K562 (cell line): ENCODE data around the gene ICAM1. TPM values are rescaled to one million over a fixed set of nuclear protein-coding genes. Genes with fewer than 3 reads are reported as not detected.

Experiments
- DNMT1 ChIP-seq: fragments of 450-650 bp; IDR thresholded peaks from 2 replicates; pipeline ENCODE4 v1.6.1; 2016; ENCODE audit warnings: antibody characterized with exemption, mild to moderate bottlenecking
- MEF2A ChIP-seq: IDR thresholded peaks from 2 replicates; pipeline ENCODE4 v1.6.1; 2011; ENCODE audit warnings: low read depth, mild to moderate bottlenecking, low read length, moderate library complexity; ENCODE audit not compliant: control insufficient read depth
- PCBP1 ChIP-seq: fragments of 200-400 bp; formaldehyde crosslinking; IDR thresholded peaks from 2 replicates; pipeline ENCODE4 v1.6.1; 2018; ENCODE audit warnings: mild to moderate bottlenecking, low read depth, low read length; ENCODE audit not compliant: poor library complexity, severe bottlenecking
- PPARD ChIP-seq: fragments of 250-450 bp; sonication (Bioruptor Pico); IDR thresholded peaks from 2 replicates; pipeline ENCODE4 v1.8.0; 2022; ENCODE audit warnings: inconsistent platforms, mild to moderate bottlenecking, moderate library complexity
- SNIP1 ChIP-seq: fragments of 450-650 bp; IDR thresholded peaks from 2 replicates; pipeline ENCODE4 v1.7.1; 2017; ENCODE audit warnings: low read depth, mild to moderate bottlenecking
- STAT6 ChIP-seq: sonication (generic); formaldehyde crosslinking; IDR thresholded peaks from 2 replicates; pipeline ENCODE4 v1.8.1; 2023; ENCODE audit warnings: mild to moderate bottlenecking, missing genetic modification reagents
- TBL1XR1 ChIP-seq, 2 experiments: IDR thresholded peaks; 2 replicates each; pipeline ENCODE4 v1.6.1; 2012; ENCODE audit warnings: improper control_type of control experiment in 2 of 2, low read length in 2 of 2, mild to moderate bottlenecking in 1 of 2
- TCF15 ChIP-seq: fragments of 250-450 bp; sonication (Bioruptor Pico); IDR thresholded peaks from 2 replicates; pipeline ENCODE4 v1.8.0; 2022; ENCODE audit warnings: moderate library complexity, mild to moderate bottlenecking, inconsistent platforms
- TCF3 ChIP-seq: sonication (generic); formaldehyde crosslinking; IDR thresholded peaks from 2 replicates; pipeline ENCODE4 v1.4.0; 2020; ENCODE audit warnings: mild to moderate bottlenecking, missing genetic modification reagents
- WHSC1 ChIP-seq: IDR thresholded peaks from one replicate; pipeline ENCODE4 v1.6.1; 2012; ENCODE audit warnings: low read length, control low read depth, inconsistent platforms
- XRCC3 ChIP-seq: fragments of 450-650 bp; IDR thresholded peaks from 2 replicates; pipeline ENCODE4 v1.6.1; 2017; ENCODE audit warnings: mild to moderate bottlenecking, moderate library complexity
- ZKSCAN1 ChIP-seq: fragments of 150-350 bp; IDR thresholded peaks from 2 replicates; pipeline ENCODE4 v1.6.1; 2016; ENCODE audit warnings: low read depth, low read length
- ZNF140 ChIP-seq: fragments of 250-450 bp; sonication (Bioruptor Pico); IDR thresholded peaks from 2 replicates; pipeline ENCODE4 v1.8.0; 2021; ENCODE audit warnings: moderate library complexity, mild to moderate bottlenecking, inconsistent platforms
- ZNF518B ChIP-seq: fragments of 250-450 bp; sonication (Bioruptor Pico); IDR thresholded peaks from 2 replicates; pipeline ENCODE4 v1.5.0; 2021; ENCODE audit warnings: mild to moderate bottlenecking, moderate library complexity
- ZNF57 ChIP-seq: fragments of 450-650 bp; formaldehyde crosslinking; IDR thresholded peaks from 2 replicates; pipeline ENCODE4 v1.4.0; 2020; ENCODE audit warnings: mild to moderate bottlenecking, moderate library complexity
- ZNF583 ChIP-seq: fragments of 250-450 bp; sonication (Bioruptor Pico); IDR thresholded peaks from 2 replicates; pipeline ENCODE4 v1.4.0; 2020
- ZNF717 ChIP-seq: fragments of 250-450 bp; sonication (Bioruptor Pico); IDR thresholded peaks from 2 replicates; pipeline ENCODE4 v1.5.0; 2021
- ZNF766 ChIP-seq: fragments of 200-800 bp; sonication (Bioruptor generic); conservative IDR thresholded peaks from 2 replicates; pipeline ENCODE4 v1.6.1; 2016; ENCODE audit warnings: missing genetic modification characterization, missing compliant biosample characterization
- ZNF778 ChIP-seq: fragments of 450-650 bp; formaldehyde crosslinking; IDR thresholded peaks from 2 replicates; pipeline ENCODE4 v1.4.0; 2020; ENCODE audit warnings: mild to moderate bottlenecking, moderate library complexity
- polyA plus RNA-seq, 8 experiments: library from polyadenylated mRNA; depleted of rRNA in 4 of 8; stranded (reverse) in 5 of 8; unstranded in 3 of 8; fragments of >200 nt; fragmentation: Nextera tagmentation in 2 of 8; fragmentation: Illumina TruSeq in 1 of 8; extraction: Ambion mirVana in 2 of 8; extraction: Trizol in 1 of 8; gene quantifications; 2 replicates each; pipeline versions ENCODE4 v1.2.1 to v1.2.3, GENCODE V29; 2011 to 2014; ENCODE audit warnings: inconsistent platforms in 1 of 8, missing spikeins in 1 of 8
- total RNA-seq, 7 experiments: library from RNA; depleted of rRNA in 6 of 7; stranded (reverse); fragments of >200 nt in 6 of 7; fragmentation: Illumina TruSeq in 2 of 7; extraction: Trizol in 2 of 7; gene quantifications; 2 replicates each; pipeline versions ENCODE4 v1.2.1 to v1.2.3, GENCODE V29; 2011 to 2021; ENCODE audit warnings: low replicate concordance in 1 of 7
- TF ChIP-seq, protein P1 (sequence below): sonication (generic); formaldehyde crosslinking; IDR thresholded peaks from 2 replicates; pipeline ENCODE4 v1.8.1; 2023; ENCODE audit warnings: mild to moderate bottlenecking, missing genetic modification reagents

ICAM1 gene
- total and polyA plus RNA-seq, 9 of the 15 experiments (the other 6 are each of a cell fraction or from before 2014, with no cell fraction given) = 2.3 to 24.4 (median 13.4) TPM

DNA sequence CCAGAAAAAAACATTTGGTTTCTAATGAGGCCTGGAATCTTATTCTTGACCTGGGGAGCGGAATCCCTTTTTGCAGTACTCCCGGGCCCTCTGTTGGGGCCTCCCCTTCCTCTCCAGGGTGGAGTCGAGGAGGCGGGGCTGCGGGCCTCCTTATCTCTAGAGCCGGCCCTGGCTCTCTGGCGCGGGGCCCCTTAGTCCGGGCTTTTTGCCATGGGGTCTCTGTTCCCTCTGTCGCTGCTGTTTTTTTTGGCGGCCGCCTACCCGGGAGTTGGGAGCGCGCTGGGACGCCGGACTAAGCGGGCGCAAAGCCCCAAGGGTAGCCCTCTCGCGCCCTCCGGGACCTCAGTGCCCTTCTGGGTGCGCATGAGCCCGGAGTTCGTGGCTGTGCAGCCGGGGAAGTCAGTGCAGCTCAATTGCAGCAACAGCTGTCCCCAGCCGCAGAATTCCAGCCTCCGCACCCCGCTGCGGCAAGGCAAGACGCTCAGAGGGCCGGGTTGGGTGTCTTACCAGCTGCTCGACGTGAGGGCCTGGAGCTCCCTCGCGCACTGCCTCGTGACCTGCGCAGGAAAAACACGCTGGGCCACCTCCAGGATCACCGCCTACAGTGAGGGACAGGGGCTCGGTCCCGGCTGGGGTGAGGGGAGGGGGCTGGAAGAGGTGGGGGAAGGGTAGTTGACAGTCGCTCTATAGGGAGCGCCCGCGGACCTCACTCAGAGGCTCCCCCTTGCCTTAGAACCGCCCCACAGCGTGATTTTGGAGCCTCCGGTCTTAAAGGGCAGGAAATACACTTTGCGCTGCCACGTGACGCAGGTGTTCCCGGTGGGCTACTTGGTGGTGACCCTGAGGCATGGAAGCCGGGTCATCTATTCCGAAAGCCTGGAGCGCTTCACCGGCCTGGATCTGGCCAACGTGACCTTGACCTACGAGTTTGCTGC lies 16.1 kb downstream of the ICAM1 start, which contains the start of gene ICAM4 (continued):
- TF ChIP-seq, protein P1, sequence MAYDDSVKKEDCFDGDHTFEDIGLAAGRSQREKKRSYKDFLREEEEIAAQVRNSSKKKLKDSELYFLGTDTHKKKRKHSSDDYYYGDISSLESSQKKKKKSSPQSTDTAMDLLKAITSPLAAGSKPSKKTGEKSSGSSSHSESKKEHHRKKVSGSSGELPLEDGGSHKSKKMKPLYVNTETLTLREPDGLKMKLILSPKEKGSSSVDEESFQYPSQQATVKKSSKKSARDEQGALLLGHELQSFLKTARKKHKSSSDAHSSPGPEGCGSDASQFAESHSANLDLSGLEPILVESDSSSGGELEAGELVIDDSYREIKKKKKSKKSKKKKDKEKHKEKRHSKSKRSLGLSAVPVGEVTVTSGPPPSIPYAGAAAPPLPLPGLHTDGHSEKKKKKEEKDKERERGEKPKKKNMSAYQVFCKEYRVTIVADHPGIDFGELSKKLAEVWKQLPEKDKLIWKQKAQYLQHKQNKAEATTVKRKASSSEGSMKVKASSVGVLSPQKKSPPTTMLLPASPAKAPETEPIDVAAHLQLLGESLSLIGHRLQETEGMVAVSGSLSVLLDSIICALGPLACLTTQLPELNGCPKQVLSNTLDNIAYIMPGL (CRISPR knock-in tag) = peak; percentile 56; the same call in 1 of the 2 replicates
- TF ChIP-seq XRCC3 (no peak), PPARD (CRISPR knock-in tag) (no peak), ZNF778 (no peak), ZNF140 (CRISPR knock-in tag) (no peak), PCBP1 (peak; percentile 32), TCF3 (peak; percentile 25; the same call in 1 of the 2 replicates), ZNF766 (CRISPR knock-in tag) (no peak), ZNF518B (CRISPR knock-in tag) (no peak), MEF2A (no peak), STAT6 (CRISPR knock-in tag) (no peak), ZNF57 (CRISPR knock-in tag) (no peak), SNIP1 (no peak), ZNF717 (CRISPR knock-in tag) (peak; percentile 8; the same call in 1 of the 2 replicates), DNMT1 (no peak), TCF15 (CRISPR knock-in tag) (no peak), WHSC1 (no peak), ZKSCAN1 (no peak), TBL1XR1 (IDR thresholded peaks at IDR 0.05; ENCODE audit: low read length in 2 of 2) (0 out of 4 replicates have a peak, but pooled peaks of 1 of the 2 experiments have one; percentile 8), ZNF583 (CRISPR knock-in tag) (peak; percentile 15; the same call in 1 of the 2 replicates)
